Measurements from ENCODE around the gene SIRPB2. TPM values are rescaled to one million over a fixed set of nuclear protein-coding genes. Genes with fewer than 3 reads are reported as not detected.

The SIRPB2 gene
- total and polyA plus RNA-seq, 2 of the 8 experiments (the other 6 are each of a cell fraction or from before 2014, with no cell fraction given): 0.28 TPM; not detected in 1

DNA sequence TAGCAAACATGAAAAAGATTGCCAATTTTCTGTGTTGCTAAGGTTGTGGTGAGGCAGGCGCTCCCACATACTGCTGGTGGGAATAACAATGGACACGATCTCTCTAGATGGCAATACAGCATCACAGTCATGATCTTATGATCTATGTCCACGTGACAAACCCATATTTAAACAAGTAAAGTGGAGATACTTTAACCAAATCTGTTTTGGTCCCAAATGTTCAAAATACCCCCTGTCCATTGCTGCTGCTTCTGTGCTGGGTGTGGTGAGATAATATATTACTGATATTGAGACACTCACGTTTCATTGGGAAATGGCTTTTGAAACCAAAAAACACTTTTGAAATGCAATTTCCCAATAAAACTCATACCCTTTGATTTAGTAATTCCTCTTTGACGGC lies 43.3 kb upstream of the SIRPB2 start (continued):
- no peak for TF ChIP-seq BRCA1 (IDR thresholded peaks at IDR 0.05; ENCODE audit: low read depth, low read length)
- no peak for TF ChIP-seq RXRA (IDR thresholded peaks at IDR 0.05; ENCODE audit: insufficient read depth, low read depth, low read length)
- TF ChIP-seq, protein P1, sequence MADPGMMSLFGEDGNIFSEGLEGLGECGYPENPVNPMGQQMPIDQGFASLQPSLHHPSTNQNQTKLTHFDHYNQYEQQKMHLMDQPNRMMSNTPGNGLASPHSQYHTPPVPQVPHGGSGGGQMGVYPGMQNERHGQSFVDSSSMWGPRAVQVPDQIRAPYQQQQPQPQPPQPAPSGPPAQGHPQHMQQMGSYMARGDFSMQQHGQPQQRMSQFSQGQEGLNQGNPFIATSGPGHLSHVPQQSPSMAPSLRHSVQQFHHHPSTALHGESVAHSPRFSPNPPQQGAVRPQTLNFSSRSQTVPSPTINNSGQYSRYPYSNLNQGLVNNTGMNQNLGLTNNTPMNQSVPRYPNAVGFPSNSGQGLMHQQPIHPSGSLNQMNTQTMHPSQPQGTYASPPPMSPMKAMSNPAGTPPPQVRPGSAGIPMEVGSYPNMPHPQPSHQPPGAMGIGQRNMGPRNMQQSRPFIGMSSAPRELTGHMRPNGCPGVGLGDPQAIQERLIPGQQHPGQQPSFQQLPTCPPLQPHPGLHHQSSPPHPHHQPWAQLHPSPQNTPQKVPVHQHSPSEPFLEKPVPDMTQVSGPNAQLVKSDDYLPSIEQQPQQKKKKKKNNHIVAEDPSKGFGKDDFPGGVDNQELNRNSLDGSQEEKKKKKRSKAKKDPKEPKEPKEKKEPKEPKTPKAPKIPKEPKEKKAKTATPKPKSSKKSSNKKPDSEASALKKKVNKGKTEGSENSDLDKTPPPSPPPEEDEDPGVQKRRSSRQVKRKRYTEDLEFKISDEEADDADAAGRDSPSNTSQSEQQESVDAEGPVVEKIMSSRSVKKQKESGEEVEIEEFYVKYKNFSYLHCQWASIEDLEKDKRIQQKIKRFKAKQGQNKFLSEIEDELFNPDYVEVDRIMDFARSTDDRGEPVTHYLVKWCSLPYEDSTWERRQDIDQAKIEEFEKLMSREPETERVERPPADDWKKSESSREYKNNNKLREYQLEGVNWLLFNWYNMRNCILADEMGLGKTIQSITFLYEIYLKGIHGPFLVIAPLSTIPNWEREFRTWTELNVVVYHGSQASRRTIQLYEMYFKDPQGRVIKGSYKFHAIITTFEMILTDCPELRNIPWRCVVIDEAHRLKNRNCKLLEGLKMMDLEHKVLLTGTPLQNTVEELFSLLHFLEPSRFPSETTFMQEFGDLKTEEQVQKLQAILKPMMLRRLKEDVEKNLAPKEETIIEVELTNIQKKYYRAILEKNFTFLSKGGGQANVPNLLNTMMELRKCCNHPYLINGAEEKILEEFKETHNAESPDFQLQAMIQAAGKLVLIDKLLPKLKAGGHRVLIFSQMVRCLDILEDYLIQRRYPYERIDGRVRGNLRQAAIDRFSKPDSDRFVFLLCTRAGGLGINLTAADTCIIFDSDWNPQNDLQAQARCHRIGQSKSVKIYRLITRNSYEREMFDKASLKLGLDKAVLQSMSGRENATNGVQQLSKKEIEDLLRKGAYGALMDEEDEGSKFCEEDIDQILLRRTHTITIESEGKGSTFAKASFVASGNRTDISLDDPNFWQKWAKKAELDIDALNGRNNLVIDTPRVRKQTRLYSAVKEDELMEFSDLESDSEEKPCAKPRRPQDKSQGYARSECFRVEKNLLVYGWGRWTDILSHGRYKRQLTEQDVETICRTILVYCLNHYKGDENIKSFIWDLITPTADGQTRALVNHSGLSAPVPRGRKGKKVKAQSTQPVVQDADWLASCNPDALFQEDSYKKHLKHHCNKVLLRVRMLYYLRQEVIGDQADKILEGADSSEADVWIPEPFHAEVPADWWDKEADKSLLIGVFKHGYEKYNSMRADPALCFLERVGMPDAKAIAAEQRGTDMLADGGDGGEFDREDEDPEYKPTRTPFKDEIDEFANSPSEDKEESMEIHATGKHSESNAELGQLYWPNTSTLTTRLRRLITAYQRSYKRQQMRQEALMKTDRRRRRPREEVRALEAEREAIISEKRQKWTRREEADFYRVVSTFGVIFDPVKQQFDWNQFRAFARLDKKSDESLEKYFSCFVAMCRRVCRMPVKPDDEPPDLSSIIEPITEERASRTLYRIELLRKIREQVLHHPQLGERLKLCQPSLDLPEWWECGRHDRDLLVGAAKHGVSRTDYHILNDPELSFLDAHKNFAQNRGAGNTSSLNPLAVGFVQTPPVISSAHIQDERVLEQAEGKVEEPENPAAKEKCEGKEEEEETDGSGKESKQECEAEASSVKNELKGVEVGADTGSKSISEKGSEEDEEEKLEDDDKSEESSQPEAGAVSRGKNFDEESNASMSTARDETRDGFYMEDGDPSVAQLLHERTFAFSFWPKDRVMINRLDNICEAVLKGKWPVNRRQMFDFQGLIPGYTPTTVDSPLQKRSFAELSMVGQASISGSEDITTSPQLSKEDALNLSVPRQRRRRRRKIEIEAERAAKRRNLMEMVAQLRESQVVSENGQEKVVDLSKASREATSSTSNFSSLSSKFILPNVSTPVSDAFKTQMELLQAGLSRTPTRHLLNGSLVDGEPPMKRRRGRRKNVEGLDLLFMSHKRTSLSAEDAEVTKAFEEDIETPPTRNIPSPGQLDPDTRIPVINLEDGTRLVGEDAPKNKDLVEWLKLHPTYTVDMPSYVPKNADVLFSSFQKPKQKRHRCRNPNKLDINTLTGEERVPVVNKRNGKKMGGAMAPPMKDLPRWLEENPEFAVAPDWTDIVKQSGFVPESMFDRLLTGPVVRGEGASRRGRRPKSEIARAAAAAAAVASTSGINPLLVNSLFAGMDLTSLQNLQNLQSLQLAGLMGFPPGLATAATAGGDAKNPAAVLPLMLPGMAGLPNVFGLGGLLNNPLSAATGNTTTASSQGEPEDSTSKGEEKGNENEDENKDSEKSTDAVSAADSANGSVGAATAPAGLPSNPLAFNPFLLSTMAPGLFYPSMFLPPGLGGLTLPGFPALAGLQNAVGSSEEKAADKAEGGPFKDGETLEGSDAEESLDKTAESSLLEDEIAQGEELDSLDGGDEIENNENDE (IDR thresholded peaks at IDR 0.05; ENCODE audit: insufficient replicate concordance, low read length): no peak
- no peak for TF ChIP-seq TEAD4 (IDR thresholded peaks at IDR 0.05; ENCODE audit: low read depth, low read length)
- no peak for TF ChIP-seq HDAC2 (IDR thresholded peaks at IDR 0.05; ENCODE audit: borderline replicate concordance in 1 of 2, low read depth in 2 of 2, low read length in 2 of 2)
- no peak for TF ChIP-seq RBBP5 (IDR thresholded peaks at IDR 0.05; ENCODE audit: borderline replicate concordance, low read depth, low read length)
- TF ChIP-seq SIN3A (conservative IDR thresholded peaks at IDR 0.05 in 1 of 2, IDR thresholded peaks at IDR 0.05 in 1 of 2; ENCODE audit: low read depth in 1 of 2, low read length in 2 of 2): no peak

Data from H1 (cell line).